Stimulated activated CD4-positive, alpha-beta T cell treated with anti-CD3 and anti-CD28 coated beads, Interleukin-15, amount 100 ng/mL, for 24 hours (primary cell): ENCODE results near the gene ABL2.
"Not testable (repeated sequence)": the region's sequence is repeated elsewhere in the genome, so short reads cannot be mapped to it uniquely, and the experiment has no call there.

Source experiments
- DNase-seq: peaks from one replicate; pipeline ENCODE4 v3.0.0-alpha.2; 2020

ABL2 gene

DNA sequence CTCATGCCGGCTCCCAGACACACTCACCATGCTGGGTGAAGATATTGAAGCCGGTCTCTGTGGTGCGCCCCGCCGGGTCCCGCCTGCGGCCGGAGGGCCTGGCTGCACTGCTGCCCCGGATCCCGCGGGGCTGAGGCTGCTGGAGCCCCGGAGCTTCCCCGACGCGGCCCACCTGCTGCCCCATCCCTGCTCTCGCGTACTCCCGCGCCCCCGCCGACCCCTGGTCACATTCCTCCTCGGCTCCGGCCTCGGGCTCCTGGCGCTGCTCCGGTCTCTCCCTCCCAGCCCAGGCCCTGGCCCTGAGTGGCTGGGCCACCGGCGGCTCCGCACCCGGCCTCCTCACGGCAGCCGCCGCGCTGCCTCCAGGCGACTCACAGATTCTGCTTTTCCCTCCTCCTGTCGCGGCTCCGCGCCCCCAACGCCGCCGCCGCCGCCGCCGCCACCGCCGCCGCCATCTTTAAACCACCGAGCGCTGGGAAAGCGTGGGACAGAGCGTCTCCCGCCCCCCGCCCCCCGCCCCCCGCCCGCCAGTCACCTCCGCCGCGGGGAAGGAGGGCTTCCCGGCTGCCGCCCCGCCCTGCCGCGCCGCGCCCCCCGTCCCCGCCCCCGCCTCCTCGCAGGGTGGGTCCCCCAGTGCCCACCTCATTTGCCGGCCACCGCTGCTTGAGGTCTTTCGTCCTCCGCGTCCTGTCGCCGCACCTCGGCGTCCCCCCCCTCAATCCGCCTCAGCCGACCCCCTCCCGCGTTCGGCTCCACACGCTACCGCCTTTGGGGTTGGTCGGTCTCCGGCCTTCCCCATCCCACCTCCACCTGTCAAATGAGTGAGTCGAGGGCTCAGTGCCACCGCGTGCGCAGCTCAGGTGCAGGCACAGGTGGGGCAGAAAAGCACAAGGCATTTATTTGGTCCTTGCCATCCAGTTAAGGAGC, at the start of gene ABL2:
TSS of gene ABL2 (minus strand) at position 464 of the 927 bp plus-strand sequence. CDS start at position 184, 280 bp downstream.
- peak; percentile 66 for DNase-seq

DNA sequence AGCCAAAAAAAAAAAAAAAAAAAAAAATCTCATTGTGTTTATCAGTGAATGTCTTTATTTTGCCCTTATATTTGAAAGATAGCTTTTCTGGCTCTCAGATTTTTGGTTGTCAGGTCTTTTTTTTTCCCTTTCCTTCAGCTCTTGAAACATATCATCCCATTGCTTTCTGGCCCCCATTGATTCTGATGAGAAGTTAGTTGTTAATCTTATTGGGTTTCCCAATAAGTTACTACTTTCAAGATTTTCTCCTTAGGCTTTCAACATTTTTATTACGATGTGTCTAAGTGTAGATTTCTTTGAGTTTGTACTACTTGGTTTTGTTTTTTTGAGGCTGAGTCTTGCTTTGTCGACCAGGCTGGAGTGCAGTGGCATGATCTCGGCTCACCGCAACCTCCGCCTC, 49.4 kb upstream of the ABL2 start:
- no peak for DNase-seq

DNA sequence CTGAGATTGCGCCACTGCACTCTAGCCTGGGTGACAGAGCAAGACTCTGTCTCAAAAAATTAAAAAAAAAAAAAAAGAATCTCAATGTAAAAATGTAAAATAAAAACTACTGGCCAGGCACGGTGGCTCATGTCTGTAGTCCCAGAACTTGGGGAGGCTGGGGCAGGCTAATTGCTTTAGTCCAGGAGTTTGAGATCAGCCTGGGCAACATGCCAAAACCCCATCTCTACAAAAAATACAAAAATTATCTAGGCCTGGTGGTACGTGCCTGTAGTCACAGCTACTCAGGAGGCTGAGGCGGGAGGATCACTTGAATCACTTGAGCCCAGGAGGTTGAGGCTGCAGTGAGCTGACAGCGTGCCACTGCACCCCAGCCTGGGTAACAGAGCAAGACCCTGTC, 44.9 kb upstream of the ABL2 start:
- not testable (repeated sequence) for DNase-seq

- DNase-seq: no peak
Measured at GRCh38 chr1:179269071-179269470, 39.6 kb upstream of the ABL2 start.

DNA sequence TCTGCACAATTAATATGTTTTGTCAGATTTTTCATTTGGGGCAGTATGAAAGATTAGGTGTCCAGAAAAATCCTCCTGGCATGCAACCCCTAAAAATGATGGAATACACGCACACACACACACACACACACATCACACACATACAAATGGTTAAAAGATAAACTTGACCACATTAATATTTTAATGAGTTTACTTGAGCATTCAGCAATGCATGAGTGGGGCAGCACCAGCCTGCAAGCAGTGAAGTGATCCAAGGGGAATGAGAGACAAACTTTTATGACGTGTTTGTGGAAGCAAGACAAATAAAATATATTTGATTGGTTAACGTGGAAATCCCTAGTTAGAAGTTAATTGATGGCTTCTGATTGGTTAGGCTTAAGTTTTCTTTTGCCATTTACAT, 35.0 kb upstream of the ABL2 start:
- DNase-seq: no peak

GRCh38 chr1:179263121-179263520, 33.6 kb upstream of the ABL2 start:
- no peak for DNase-seq

DNA sequence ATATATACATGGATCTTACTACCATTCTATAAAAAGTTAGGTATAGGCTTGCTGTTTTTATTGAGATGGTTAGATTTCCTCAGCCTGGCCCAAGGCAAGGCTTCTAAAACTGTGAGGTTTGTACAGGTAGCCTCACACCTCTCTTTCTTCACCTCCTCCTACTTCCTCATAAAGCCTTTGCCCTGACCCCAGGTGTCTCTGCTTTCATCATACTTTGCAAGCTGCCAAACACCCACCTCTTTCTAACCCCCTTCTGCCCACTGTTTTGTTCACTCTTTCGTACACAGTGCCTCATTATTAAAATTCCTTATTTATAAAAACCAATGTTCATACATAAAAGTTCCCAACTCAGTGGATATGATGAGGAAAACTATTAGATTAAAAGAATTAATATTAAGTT, 32.7 kb upstream of the ABL2 start:
- no peak for DNase-seq

GRCh38 chr1:179253286-179253972, 24.0 kb upstream of the ABL2 start:
- no peak for DNase-seq

GRCh38 chr1:179252606-179253005, 23.1 kb upstream of the ABL2 start:
- DNase-seq: no peak

DNA sequence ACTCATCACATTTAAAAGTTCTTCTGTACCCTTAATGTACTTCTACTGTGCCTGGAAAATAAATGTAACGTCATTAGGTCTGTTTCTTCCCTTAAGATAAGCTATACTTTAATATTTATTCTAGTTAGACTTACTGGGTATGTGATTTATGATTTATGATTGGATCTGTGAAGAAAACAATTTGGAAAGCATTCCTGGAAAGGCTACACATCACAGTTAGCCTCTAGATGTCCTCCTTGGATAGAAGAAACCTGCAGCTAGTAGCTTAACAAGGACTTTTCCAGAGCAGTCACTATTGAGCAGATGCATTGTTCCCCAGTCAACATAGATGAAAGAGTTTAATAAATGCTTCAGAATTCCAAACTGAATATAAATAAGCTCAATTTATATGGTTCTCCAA, 22.2 kb upstream of the ABL2 start:
- DNase-seq: no peak

DNA sequence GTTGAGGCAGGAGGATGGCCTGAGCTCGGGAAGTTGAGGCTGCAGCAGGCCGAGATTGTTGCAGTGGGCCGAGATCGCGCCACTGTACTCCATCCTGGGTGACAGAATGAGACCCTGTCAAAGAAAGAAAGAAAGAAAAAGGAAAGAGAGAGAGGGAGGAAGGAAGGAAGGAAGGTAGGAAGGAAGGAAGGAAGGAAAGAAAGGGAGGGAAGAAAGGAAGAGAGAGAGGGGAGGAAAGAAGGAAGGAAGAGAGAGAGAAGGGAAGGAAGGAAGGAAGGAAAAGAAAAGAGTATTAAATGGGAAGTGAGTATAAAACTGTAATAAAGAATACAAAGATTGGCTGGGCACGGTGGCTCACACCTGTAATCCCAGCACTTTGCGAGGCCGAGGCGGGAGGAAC, 18.4 kb upstream of the ABL2 start:
- no peak for DNase-seq

GRCh38 chr1:179245426-179245825, 15.9 kb upstream of the ABL2 start:
- not testable (repeated sequence) for DNase-seq

DNA sequence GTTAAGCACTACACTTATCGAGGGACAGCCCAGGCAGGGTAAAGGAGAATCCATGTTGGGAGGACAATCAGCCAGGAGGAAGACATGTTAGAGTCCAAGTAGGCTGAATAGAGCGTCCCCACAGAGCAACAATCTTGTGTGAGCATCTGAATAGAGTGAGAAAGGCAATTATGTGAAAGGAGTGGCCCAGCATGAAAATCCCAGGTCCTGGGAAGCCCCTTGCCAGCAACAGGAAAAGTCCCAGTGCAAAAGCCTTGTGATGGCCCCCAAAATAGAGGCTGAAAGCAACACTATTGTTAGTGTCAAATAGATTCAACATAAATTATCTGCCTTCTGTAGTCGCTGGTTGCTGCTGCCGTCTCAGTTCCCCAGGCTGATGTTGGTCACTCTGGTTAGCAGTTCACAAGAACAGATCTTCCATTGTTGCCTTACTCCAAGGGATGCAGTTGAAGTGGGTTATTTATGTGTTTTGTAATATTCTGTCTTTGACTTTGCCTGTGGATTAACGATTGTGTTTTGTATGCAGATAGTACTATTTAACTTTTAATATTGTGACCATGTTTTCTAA, 12.1 kb upstream of the ABL2 start:
- no peak for DNase-seq

DNA sequence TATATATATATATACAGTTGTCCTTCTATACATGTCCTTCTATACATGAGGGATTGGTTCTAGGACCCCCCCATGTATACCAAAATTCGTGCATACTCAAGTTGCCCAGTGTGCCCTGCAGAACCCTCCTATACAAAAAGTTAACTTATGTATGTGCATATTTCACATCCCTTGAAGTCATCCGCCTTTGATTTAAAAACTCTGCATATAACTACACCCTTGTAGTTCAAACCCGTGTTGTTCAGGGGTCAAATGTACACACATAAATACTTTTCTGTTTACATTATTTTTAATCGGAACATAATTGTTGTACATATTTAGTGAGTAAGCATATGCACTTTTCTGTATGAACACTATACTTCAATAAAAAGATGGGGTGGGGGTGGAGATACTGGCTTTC, 7.7 kb upstream of the ABL2 start:
- DNase-seq: no peak

DNA sequence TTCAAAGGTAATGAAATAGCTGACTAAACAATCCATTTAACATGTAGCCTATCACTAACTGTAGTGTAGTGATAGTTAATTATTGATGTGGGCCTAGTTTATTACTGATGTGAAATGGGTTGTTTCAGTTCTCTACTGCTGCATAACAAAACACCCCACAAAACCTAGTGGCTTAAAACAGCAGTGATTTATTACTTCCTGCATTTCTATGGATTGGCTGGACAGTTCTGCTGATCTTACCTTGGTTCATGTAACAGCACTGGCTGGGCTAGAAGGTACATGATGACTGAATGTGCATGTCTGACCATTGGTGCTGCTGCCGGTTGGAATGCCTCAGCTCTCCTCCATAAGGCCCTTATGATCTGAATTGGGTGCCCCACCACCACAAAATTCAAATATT, 5.4 kb upstream of the ABL2 start:
- no peak for DNase-seq

GRCh38 chr1:179231923-179232322, 2.4 kb upstream of the ABL2 start:
- no peak for DNase-seq

- no peak for DNase-seq
Measured at GRCh38 chr1:179230721-179231120, 1.2 kb upstream of the ABL2 start.

GRCh38 chr1:179230251-179230650, 774 bp upstream of the ABL2 start:
- DNase-seq: no peak

- DNase-seq: peak; percentile 64
Measured at GRCh38 chr1:179228783-179229213, 679 bp downstream of the ABL2 start.

- no peak for DNase-seq
Measured at GRCh38 chr1:179226738-179227137, 2.7 kb downstream of the ABL2 start.

DNA sequence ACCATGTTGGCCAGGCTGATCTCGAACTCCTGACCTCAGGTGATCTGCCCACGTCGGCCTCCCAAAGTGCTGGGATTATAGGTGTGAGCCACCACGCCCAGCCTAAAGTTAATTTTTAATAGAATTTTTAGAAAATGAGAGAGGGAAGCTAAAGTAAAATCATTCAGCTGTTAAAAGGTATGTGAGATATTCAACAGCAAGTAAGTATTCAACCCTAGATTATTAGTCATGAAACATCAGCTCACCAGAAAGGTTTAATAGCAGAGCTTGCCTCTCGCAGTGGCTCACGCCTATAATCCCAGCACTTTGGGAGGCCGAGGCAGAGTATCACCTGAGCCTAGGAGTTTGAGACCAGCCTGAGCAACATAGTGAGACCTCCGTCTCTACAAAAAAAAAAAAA, 5.0 kb downstream of the ABL2 start:
- not testable (repeated sequence) for DNase-seq

- not testable (repeated sequence) for DNase-seq
Measured at GRCh38 chr1:179221121-179221520, 8.4 kb downstream of the ABL2 start.

DNA sequence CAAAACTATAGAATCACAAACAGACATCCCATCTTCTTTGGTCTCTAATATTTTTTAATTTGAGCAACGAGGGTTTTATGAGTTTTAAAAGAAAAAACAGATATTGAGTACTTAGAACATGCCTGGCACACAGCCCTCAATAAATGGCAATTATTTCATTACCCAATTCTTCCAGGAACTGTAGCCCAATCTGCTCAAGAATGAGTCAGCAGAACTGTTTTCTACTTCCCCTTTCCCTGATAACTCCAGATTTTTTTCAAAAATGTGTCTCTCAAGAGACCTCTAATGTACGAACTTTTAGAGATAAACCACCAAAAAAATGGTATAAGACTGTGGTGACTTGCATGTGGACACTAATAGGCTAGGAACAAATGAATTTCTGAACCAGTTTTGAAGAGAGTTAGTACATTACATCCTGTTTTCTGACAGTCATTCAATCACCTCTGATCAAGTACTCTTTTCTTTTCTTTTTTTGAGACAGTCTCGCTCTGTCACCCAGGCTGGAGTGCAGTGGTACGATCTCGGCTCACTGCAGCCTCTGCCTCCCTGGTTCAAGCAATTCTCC, 11.5 kb downstream of the ABL2 start:
- DNase-seq: no peak
